T-helper 9 cell (primary cell): ENCODE measurements around the gene MPDU1.
A peak's percentile ranks its signal among the peaks of the same experiment; 100 is the strongest.
"Not testable (repeated sequence)": the region's sequence is repeated elsewhere in the genome, so short reads cannot be mapped to it uniquely, and the experiment has no call there.

Experiments
- DNase-seq: peaks from one replicate; pipeline ENCODE4 v3.0.0-alpha.2; 2020

Gene MPDU1

GRCh38 chr17:7580604-7581575, 2.8 kb upstream of the MPDU1 start:
- no peak for DNase-seq

- DNase-seq = no peak
These were observed 1.0 kb upstream of the MPDU1 start for GRCh38 chr17:7582396-7583252.

- DNase-seq = no peak
These were observed 3.2 kb downstream of the MPDU1 start for GRCh38 chr17:7586673-7587419.

- no peak for DNase-seq
These were observed 3.9 kb downstream of the MPDU1 start for GRCh38 chr17:7587420-7588151.

- DNase-seq = no peak
These were observed 5.0 kb downstream of the MPDU1 start for GRCh38 chr17:7588553-7589203.

GRCh38 chr17:7589204-7589868, 5.7 kb downstream of the MPDU1 start:
- peak; percentile 53 for DNase-seq

- no peak for DNase-seq
These were observed 6.4 kb downstream of the MPDU1 start, which contains the start of gene SOX15 for GRCh38 chr17:7589891-7590691. SOX15 (minus strand) TSS chr17:7590094; CDS start chr17:7589676, 418 bp downstream.

- no peak for DNase-seq
These were observed 7.1 kb downstream of the MPDU1 start for GRCh38 chr17:7590743-7591142.

GRCh38 chr17:7591596-7591995, 7.9 kb downstream of the MPDU1 start:
- no peak for DNase-seq

GRCh38 chr17:7592422-7593021, 8.9 kb downstream of the MPDU1 start:
- no peak for DNase-seq

GRCh38 chr17:7593296-7593695, 9.6 kb downstream of the MPDU1 start:
- DNase-seq = no peak

GRCh38 chr17:7597561-7597960, 13.9 kb downstream of the MPDU1 start:
- not testable (repeated sequence) for DNase-seq

- DNase-seq = no peak
These were observed 22.6 kb downstream of the MPDU1 start for GRCh38 chr17:7606280-7606679.

GRCh38 chr17:7610641-7611040, 27.0 kb downstream of the MPDU1 start:
- DNase-seq = no peak

GRCh38 chr17:7611635-7612293, 28.1 kb downstream of the MPDU1 start:
- DNase-seq = no peak

- DNase-seq = no peak
These were observed 28.6 kb downstream of the MPDU1 start for GRCh38 chr17:7612294-7612640.

- DNase-seq = no peak
These were observed 30.2 kb downstream of the MPDU1 start for GRCh38 chr17:7613769-7614424.
